PC-9 (cell line): ENCODE measurements around the gene CD9. TPM values are rescaled to one million over a fixed set of nuclear protein-coding genes. Genes with fewer than 3 reads are reported as not detected.

Experiments
- BruUV-seq: library from RNA; stranded (reverse); fragments of 400-500 nt; replicated peaks from 2 replicates; lab custom pipeline; 2021; lab: Mats Ljungman, UMichigan
- CTCF ChIA-PET: fragments of 300-600 bp; sonication (Branson Sonifier 250); formaldehyde crosslinking; loops from one replicate; lab custom pipeline; 2022; ENCODE audit warnings: antibody characterized with exemption; lab: Charles Lee
- POLR2A ChIA-PET: fragments of 300-600 bp; sonication (Branson Sonifier 250); formaldehyde crosslinking; loops from one replicate; lab custom pipeline; 2022; ENCODE audit warnings: antibody characterized with exemption; ENCODE audit not compliant: unreplicated experiment; lab: Charles Lee
- DNase-seq, 2 experiments: peaks; one replicate each; pipeline versions ENCODE4 v3.0.0 to v3.0.0-alpha.2; 2015 to 2022; ENCODE audit warnings: mixed read lengths in 1 of 2
- H2AFZ ChIP-seq: fragments of 200-600 bp; sonication (generic); 2 replicates; pipeline ENCODE4 v1.8.1; 2017; ENCODE audit warnings: antibody characterized with exemption
- H3F3A ChIP-seq: fragments of 200-600 bp; sonication (generic); 2 replicates; pipeline ENCODE4 v1.8.1; 2017; ENCODE audit warnings: antibody characterized with exemption, mild to moderate bottlenecking, low read depth; ENCODE audit not compliant: insufficient read depth
- H3K27ac ChIP-seq: fragments of 200-600 bp; sonication (generic); 2 replicates; pipeline ENCODE4 v1.6.1; 2016; ENCODE audit warnings: mixed run types
- H3K27me3 ChIP-seq: fragments of 200-600 bp; sonication (generic); 2 replicates; pipeline ENCODE4 v1.6.1; 2016; ENCODE audit warnings: low read depth, mixed run types; ENCODE audit not compliant: insufficient read depth
- H3K36me3 ChIP-seq: fragments of 200-600 bp; sonication (generic); 2 replicates; pipeline ENCODE4 v1.6.1; 2016; ENCODE audit warnings: low read depth, mixed run types
- H3K4me1 ChIP-seq: fragments of 200-600 bp; sonication (generic); replicated peaks from 2 replicates; pipeline ENCODE4 v1.6.1; 2016; ENCODE audit warnings: mixed run types; ENCODE audit not compliant: insufficient read depth
- H3K4me2 ChIP-seq: fragments of 200-600 bp; sonication (generic); 2 replicates; pipeline ENCODE4 v1.6.1; 2017; ENCODE audit warnings: mixed run types
- H3K4me3 ChIP-seq: fragments of 200-600 bp; sonication (generic); 2 replicates; pipeline ENCODE4 v1.6.1; 2016; ENCODE audit warnings: mixed run types
- H3K79me2 ChIP-seq: fragments of 200-600 bp; sonication (generic); 2 replicates; pipeline ENCODE4 v1.6.1; 2017; ENCODE audit warnings: low read depth, mixed run types
- H3K9me2 ChIP-seq: fragments of 200-600 bp; sonication (generic); 2 replicates; pipeline ENCODE4 v1.8.1; 2017; ENCODE audit warnings: mild to moderate bottlenecking; ENCODE audit not compliant: insufficient read depth
- H3K9me3 ChIP-seq: fragments of 200-600 bp; sonication (generic); 2 replicates; pipeline ENCODE4 v1.8.1; 2016; ENCODE audit warnings: low read depth; ENCODE audit not compliant: insufficient read depth
- H4K20me1 ChIP-seq: fragments of 200-600 bp; sonication (generic); 2 replicates; pipeline ENCODE4 v1.8.1; 2017; ENCODE audit not compliant: insufficient read depth
- CTCF ChIP-seq: fragments of 200-600 bp; sonication (generic); conservative IDR thresholded peaks from 2 replicates; pipeline ENCODE4 v1.6.1; 2017; ENCODE audit warnings: mixed run types, antibody characterized with exemption, mild to moderate bottlenecking, moderate library complexity
- EZH2 ChIP-seq: fragments of 200-600 bp; sonication (generic); IDR thresholded peaks from 2 replicates; pipeline ENCODE4 v1.8.0; 2017; ENCODE audit warnings: antibody characterized with exemption, low read depth
- intact Hi-C: fragments of 100-400 bp; cut with micrococcal nuclease; formaldehyde crosslinking; loops from one replicate; pipeline ENCODE4 v1.10.0; 2022; ENCODE audit not compliant: unreplicated experiment
- total RNA-seq: library from RNA; stranded (reverse); gene quantifications from 2 replicates; pipeline ENCODE4 v1.2.3, GENCODE V29; 2021

The CD9 gene
- total RNA-seq, 1 experiment from 2014 or later, result 374 TPM

- TF ChIP-seq EZH2, result no peak
- TF ChIP-seq CTCF, result no peak
- POLR2A ChIA-PET, result interaction anchor here (1.1 kb wide), 1 partner anchor 11 kb away, joined by 7 read pairs; no protein-coding TSS in a partner anchor
- Histone ChIP-seq H3K4me3 (no peak overlapping the region), H3K79me2 (peaks cover 87% of the 10 kb centered on the region), H3F3A (peaks cover 34% of the 10 kb centered on the region), H3K9me2 (no peaks in the 10 kb centered on the region), H3K9me3 (no peaks in the 10 kb centered on the region), H4K20me1 (no peaks in the 10 kb centered on the region), H3K4me1 (peaks cover 58% of the 10 kb centered on the region), H3K27me3 (no peaks in the 10 kb centered on the region), H3K4me2 (no peak overlapping the region), H3K36me3 (peaks cover 17% of the 10 kb centered on the region; the same call in 1 of the 2 replicates), H3K27ac (0 out of 2 replicates have a peak overlapping the region, but pooled peaks have one; percentile 95), H2AFZ (no peak overlapping the region)
- intact Hi-C loops, result loop anchor here (10.0 kb wide), 1 partner anchor 323 kb away; the partner anchor contains the start of gene GAPDH
- BruUV-seq, result no TSS peak
- CTCF ChIA-PET, result interaction anchor here (0.6 to 1.0 kb wide), 2 partner anchors 67 to 343 kb away, joined by 3 read pairs; no protein-coding TSS in a partner anchor
- DNase-seq, result no peak
Observed at GRCh38 chr12:6212086-6212485, 11.9 kb downstream of the CD9 start.

DNA sequence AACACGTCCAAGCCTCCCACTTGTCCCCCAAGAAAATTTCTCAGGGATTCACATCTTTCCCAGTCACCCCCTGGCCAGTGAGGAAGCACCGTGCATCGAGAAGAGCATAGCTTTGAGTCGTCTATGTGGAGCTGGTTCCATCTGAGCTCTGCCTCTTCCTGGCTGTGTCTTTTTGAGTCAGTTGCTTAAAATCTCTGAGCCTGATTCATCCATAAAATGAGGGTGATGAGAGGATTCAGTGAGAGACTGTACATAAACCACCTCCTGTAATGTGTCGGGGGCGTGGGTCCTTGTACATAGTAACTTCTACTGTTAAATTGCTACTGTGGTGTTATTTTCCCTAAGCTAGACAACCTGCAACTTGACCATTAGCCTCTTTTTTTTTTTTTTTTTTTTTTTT lies 13.8 kb downstream of the CD9 start:
- DNase-seq, result no peak
- TF ChIP-seq CTCF, result no peak
- no peak for TF ChIP-seq EZH2
- Histone ChIP-seq H3F3A (peaks cover 52% of the 10 kb centered on the region), H3K4me2 (peak overlapping the region; percentile 76), H3K79me2 (peaks cover 87% of the 10 kb centered on the region), H3K36me3 (peaks cover 21% of the 10 kb centered on the region; the same call in 1 of the 2 replicates), H3K27ac (peak overlapping the region; percentile 95), H3K9me3 (no peaks in the 10 kb centered on the region), H3K4me1 (peaks cover 71% of the 10 kb centered on the region), H4K20me1 (no peaks in the 10 kb centered on the region), H3K9me2 (no peaks in the 10 kb centered on the region), H2AFZ (no peak overlapping the region), H3K4me3 (no peak overlapping the region), H3K27me3 (no peaks in the 10 kb centered on the region)
- CTCF ChIA-PET, result interaction anchor here (2.5 kb wide), 1 partner anchor 12 kb away, joined by 12 read pairs; no protein-coding TSS in a partner anchor
- POLR2A ChIA-PET, result interaction anchor here (0.5 to 2.6 kb wide), 7 partner anchors 12 to 1262 kb away, joined by 3 to 35 read pairs (median 4); partner anchors contain the start of gene CD9
- intact Hi-C loops, result loop anchor here (10.0 kb wide), 1 partner anchor 321 kb away; the partner anchor contains the start of gene GAPDH
- no TSS peak for BruUV-seq

DNA sequence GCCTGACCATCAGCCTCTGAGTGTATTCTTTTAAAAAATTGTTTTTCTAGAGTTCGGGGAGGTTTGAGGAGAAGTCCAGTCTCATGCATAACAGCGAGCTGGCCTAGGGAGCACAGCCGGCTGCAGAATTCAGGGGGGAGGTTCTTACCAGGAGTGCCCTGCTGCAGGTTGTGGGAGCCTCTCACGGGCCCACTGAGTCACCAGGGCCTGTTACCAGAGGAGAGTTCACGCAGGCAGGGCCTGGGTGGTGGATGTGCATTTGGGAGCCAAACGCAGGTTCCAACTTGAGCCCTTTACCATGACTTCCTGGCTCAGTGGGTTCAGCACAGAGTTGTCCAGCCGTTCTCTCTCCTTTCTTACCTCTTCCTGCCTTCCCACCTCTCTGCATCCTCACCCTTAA lies 14.4 kb downstream of the CD9 start:
- ChIA-PET CTCF (interaction anchor here (0.6 to 2.5 kb wide), 4 partner anchors 13 to 149 kb away, joined by 3 to 23 read pairs (median 12); no protein-coding TSS in a partner anchor), POLR2A (interaction anchor here (0.6 to 2.6 kb wide), 7 partner anchors 13 to 237 kb away, joined by 3 to 35 read pairs (median 4); partner anchors contain the start of gene CD9)
- no TSS peak for BruUV-seq
- Histone ChIP-seq H3K9me2 (no peaks in the 10 kb centered on the region), H4K20me1 (no peaks in the 10 kb centered on the region), H3K27ac (peak overlapping the region; percentile 95), H3K4me1 (peaks cover 72% of the 10 kb centered on the region), H3K4me2 (peak overlapping the region; percentile 76), H3K36me3 (peaks cover 20% of the 10 kb centered on the region; the same call in 1 of the 2 replicates), H3F3A (peaks cover 53% of the 10 kb centered on the region), H3K9me3 (no peaks in the 10 kb centered on the region), H3K79me2 (peaks cover 87% of the 10 kb centered on the region), H3K27me3 (no peaks in the 10 kb centered on the region), H3K4me3 (peak overlapping the region; percentile 32; the same call in 1 of the 2 replicates), H2AFZ (no peak overlapping the region)
- intact Hi-C loops, result loop anchor here (10.0 kb wide), 1 partner anchor 320 kb away; the partner anchor contains the start of gene GAPDH
- TF ChIP-seq CTCF (no peak), EZH2 (no peak)
- peak; percentile 43 to 70 for DNase-seq
